ENCODE measurements around the gene SERPINE2.

SERPINE2 gene

GRCh38 chr2:223957092-223957851, 81.8 kb downstream of the SERPINE2 start, which contains the start of gene MRPL44:
TSS of gene MRPL44 (plus strand) at chr2:223957463. CDS start at chr2:223957473, 10 bp downstream.
- TF ChIP-seq, protein P1, sequence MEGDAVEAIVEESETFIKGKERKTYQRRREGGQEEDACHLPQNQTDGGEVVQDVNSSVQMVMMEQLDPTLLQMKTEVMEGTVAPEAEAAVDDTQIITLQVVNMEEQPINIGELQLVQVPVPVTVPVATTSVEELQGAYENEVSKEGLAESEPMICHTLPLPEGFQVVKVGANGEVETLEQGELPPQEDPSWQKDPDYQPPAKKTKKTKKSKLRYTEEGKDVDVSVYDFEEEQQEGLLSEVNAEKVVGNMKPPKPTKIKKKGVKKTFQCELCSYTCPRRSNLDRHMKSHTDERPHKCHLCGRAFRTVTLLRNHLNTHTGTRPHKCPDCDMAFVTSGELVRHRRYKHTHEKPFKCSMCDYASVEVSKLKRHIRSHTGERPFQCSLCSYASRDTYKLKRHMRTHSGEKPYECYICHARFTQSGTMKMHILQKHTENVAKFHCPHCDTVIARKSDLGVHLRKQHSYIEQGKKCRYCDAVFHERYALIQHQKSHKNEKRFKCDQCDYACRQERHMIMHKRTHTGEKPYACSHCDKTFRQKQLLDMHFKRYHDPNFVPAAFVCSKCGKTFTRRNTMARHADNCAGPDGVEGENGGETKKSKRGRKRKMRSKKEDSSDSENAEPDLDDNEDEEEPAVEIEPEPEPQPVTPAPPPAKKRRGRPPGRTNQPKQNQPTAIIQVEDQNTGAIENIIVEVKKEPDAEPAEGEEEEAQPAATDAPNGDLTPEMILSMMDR (IDR thresholded peaks at IDR 0.05; ENCODE audit: unreplicated experiment in 3 of 3) = no peak
- H3K27ac Mint-ChIP-seq = peak within 1 kb of the TSS; percentile 45 to 95 (median 94)
- peak within 1 kb of the TSS; percentile 97 to 99 (median 99) for H3K4me3 Mint-ChIP-seq
- no peaks in the 10 kb centered on the region for H3K9me3 Mint-ChIP-seq
- H3K27me3 Mint-ChIP-seq (ENCODE audit: low read depth) = peaks cover 4% of the 10 kb centered on the region
- peaks cover 23% of the 10 kb centered on the region for H3K36me3 Mint-ChIP-seq (ENCODE audit: low read depth)
- peaks cover 71% of the 10 kb centered on the region for H3K4me1 Mint-ChIP-seq

DNA sequence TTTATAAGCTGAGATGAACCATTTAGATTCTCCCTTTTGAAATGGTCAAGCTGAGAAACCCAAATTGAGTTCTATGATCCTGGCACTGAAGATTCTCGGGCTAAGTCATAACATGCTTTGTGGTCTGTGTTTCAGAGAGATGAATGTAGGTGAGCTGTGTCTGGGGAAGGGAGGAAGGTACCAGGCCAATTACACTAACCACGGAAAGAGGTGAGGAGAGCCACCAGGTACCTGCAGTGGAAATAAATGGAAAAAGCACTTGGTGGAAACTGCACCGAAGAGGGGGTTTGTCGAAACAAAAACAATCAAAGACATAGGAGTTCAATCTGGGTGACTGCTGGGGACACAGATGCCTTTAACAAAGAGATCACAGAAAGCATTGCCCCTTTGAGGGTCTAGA, 82.8 kb downstream of the SERPINE2 start:
- Mint-ChIP-seq H3K4me1 (peaks cover 64% of the 10 kb centered on the region), H3K9me3 (no peaks in the 10 kb centered on the region)

GRCh38 chr2:223954401-223954800, 84.7 kb downstream of the SERPINE2 start:
- H3K27ac Mint-ChIP-seq = peak overlapping the region in 2 of 3 experiments; percentile 11 to 60
- TF ChIP-seq, protein P1 (IDR thresholded peaks at IDR 0.05; ENCODE audit: unreplicated experiment in 3 of 3) = no peak
- H3K27me3 Mint-ChIP-seq (ENCODE audit: low read depth) = peaks cover 4% of the 10 kb centered on the region
- H3K36me3 Mint-ChIP-seq (ENCODE audit: low read depth) = no peaks in the 10 kb centered on the region
- peaks cover 51% of the 10 kb centered on the region for H3K4me1 Mint-ChIP-seq
- H3K4me3 Mint-ChIP-seq = no peak overlapping the region
- no peaks in the 10 kb centered on the region for H3K9me3 Mint-ChIP-seq

More for the DNA sequence above, 82.8 kb downstream of the SERPINE2 start:
- TF ChIP-seq, protein P1 (IDR thresholded peaks at IDR 0.05; ENCODE audit: unreplicated experiment in 3 of 3) = no peak
- peak overlapping the region; percentile 69 to 99 (median 76) for H3K4me3 Mint-ChIP-seq
- H3K36me3 Mint-ChIP-seq (ENCODE audit: low read depth) = peaks cover 14% of the 10 kb centered on the region
- H3K27ac Mint-ChIP-seq = peak overlapping the region; percentile 45 to 94 (median 71)
- peaks cover 4% of the 10 kb centered on the region for H3K27me3 Mint-ChIP-seq (ENCODE audit: low read depth)

DNA sequence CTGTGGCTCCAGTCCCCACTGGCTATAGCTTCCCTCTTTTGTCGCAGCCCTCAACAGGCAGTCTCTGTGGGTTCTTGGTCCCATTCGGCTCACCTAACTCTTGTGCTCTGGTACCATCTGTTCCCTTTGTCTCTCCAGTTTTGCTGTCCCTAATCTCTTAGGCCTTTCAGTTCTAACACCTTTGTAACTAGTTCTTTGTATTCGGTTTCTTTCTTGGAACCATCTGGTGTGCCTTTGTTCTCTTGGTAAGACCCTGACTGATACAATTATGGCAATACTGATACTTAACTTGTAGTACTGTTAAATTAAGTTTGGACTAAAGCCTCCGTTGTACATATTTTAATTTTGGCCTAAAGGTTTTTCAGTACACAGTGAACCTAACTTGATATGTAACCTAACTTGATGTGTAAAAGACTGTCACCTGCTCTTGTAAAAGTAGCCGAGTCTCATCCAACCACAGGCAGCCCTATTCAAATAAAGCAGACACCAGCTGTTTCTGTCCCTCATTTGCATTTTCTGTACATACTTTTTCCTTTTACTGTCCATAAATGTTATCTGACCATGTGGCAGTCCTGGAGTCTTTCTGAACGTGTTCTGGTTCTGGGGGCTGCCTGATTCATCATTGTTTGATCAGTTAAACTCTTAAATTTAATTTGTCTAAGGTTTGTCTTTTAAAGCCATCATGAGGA, 86.7 kb downstream of the SERPINE2 start:
- TF ChIP-seq, protein P1 (IDR thresholded peaks at IDR 0.05; ENCODE audit: unreplicated experiment in 3 of 3) = no peak
- H3K4me3 Mint-ChIP-seq = no peak overlapping the region

DNA sequence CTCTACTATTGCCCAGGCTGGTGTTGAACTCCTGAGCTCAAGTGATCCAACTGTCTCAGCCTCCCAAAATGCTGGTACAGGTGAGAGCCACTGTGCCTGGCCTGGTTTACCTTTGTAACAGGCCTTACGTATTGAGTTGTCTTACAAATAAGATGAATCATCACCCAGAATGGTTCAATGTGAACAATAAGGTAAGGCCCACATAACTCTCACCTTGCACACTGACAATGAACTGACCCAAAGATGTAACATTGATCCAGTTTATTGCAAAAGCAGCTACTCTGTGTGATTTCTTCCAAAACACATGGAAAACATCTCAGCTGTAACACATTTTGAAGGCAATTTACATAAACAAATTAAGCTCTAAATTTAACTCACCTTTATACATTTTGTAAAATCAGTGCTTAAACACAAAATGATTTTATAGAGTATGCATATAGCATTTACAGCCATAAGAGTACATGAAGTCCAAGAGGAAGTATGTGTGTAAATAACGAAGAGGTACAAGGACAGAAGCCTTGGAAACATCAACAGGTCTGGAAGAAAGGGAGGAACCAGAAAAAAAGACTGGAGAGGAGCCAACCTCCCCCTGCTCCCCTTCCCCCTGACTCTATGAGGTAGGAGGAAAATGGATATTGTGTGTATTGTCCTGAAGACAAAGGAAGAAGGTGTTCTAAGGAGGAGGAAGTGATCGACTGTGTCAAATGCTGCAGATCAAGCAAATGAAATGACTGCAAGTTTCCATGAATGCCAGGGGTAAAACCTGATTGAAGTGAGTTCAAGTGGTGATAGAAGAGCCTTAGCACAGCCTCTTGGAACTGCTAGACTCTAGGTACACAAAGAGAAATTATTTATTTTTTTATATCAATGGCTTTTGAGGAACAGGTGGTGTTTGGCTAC, 88.4 kb downstream of the SERPINE2 start:
- H3K4me1 Mint-ChIP-seq = peaks cover 43% of the 10 kb centered on the region
- TF ChIP-seq, protein P1 (IDR thresholded peaks at IDR 0.05; ENCODE audit: unreplicated experiment in 3 of 3) = no peak
- no peaks in the 10 kb centered on the region for H3K27me3 Mint-ChIP-seq (ENCODE audit: low read depth)
- H3K9me3 Mint-ChIP-seq = no peaks in the 10 kb centered on the region
- peak overlapping the region in 2 of 3 experiments; percentile 6 to 8 for H3K27ac Mint-ChIP-seq
- H3K4me3 Mint-ChIP-seq = peak overlapping the region in 1 of 3 experiments; percentile 8
- H3K36me3 Mint-ChIP-seq (ENCODE audit: low read depth) = no peaks in the 10 kb centered on the region

More for the DNA sequence above, 86.7 kb downstream of the SERPINE2 start:
- H3K36me3 Mint-ChIP-seq (ENCODE audit: low read depth) = no peaks in the 10 kb centered on the region
- peaks cover 38% of the 10 kb centered on the region for H3K4me1 Mint-ChIP-seq
- H3K27ac Mint-ChIP-seq = peak overlapping the region; percentile 1 to 62 (median 59)
- H3K27me3 Mint-ChIP-seq (ENCODE audit: low read depth) = peaks cover 4% of the 10 kb centered on the region
- H3K9me3 Mint-ChIP-seq = no peaks in the 10 kb centered on the region

Measured in nephron (organoid).